ENCODE data around the gene UQCC5.

The UQCC5 gene

GRCh38 chr3:52546111-52546901 lies 9.9 kb downstream of the UQCC5 start:
- peaks cover 61% of the 10 kb centered on the region for H3K36me3 ChIP-seq (ENCODE audit: insufficient read depth, low read length)
- H3K9me3 ChIP-seq (replicated peaks; ENCODE audit: low read length) = no peaks in the 10 kb centered on the region
- peaks cover 10% of the 10 kb centered on the region for H3K4me1 ChIP-seq (ENCODE audit: control insufficient read depth, insufficient read depth, low read length)
- H3K9ac ChIP-seq (ENCODE audit: low read depth, low read length) = peak overlapping the region; percentile 47
- no peaks in the 10 kb centered on the region for H3K27me3 ChIP-seq (ENCODE audit: control insufficient read depth, insufficient read depth, low read length)
- H3K4me3 ChIP-seq (ENCODE audit: low read length) = no peak overlapping the region
- no peak overlapping the region for H3K4me2 ChIP-seq (ENCODE audit: low read length)

GRCh38 chr3:52547143-52547542 lies 10.7 kb downstream of the UQCC5 start:
- H3K9ac ChIP-seq (ENCODE audit: low read depth, low read length) = no peak overlapping the region
- H3K4me2 ChIP-seq (ENCODE audit: low read length) = no peak overlapping the region
- H3K4me3 ChIP-seq (ENCODE audit: low read length) = no peak overlapping the region
- H3K36me3 ChIP-seq (ENCODE audit: insufficient read depth, low read length) = peaks cover 62% of the 10 kb centered on the region
- no peaks in the 10 kb centered on the region for H3K27me3 ChIP-seq (ENCODE audit: control insufficient read depth, insufficient read depth, low read length)
- H3K9me3 ChIP-seq (replicated peaks; ENCODE audit: low read length) = no peaks in the 10 kb centered on the region
- peaks cover 10% of the 10 kb centered on the region for H3K4me1 ChIP-seq (ENCODE audit: control insufficient read depth, insufficient read depth, low read length)

- H3K27me3 ChIP-seq (ENCODE audit: control insufficient read depth, insufficient read depth, low read length) = no peaks in the 10 kb centered on the region
- H3K4me1 ChIP-seq (ENCODE audit: control insufficient read depth, insufficient read depth, low read length) = peaks cover 6% of the 10 kb centered on the region
- peaks cover 70% of the 10 kb centered on the region for H3K36me3 ChIP-seq (ENCODE audit: insufficient read depth, low read length)
Measured at GRCh38 chr3:52551118-52551517, 14.7 kb downstream of the UQCC5 start.

GRCh38 chr3:52552089-52552488 lies 15.7 kb downstream of the UQCC5 start:
- Histone ChIP-seq H3K4me1 (ENCODE audit: control insufficient read depth, insufficient read depth, low read length) (no peaks in the 10 kb centered on the region), H3K9ac (ENCODE audit: low read depth, low read length) (no peak overlapping the region), H3K4me2 (ENCODE audit: low read length) (no peak overlapping the region), H3K4me3 (ENCODE audit: low read length) (no peak overlapping the region), H3K9me3 (replicated peaks; ENCODE audit: low read length) (no peaks in the 10 kb centered on the region), H3K27me3 (ENCODE audit: control insufficient read depth, insufficient read depth, low read length) (no peaks in the 10 kb centered on the region), H3K36me3 (ENCODE audit: insufficient read depth, low read length) (peaks cover 75% of the 10 kb centered on the region)

More at GRCh38 chr3:52551118-52551517, 14.7 kb downstream of the UQCC5 start:
- no peak overlapping the region for H3K4me2 ChIP-seq (ENCODE audit: low read length)
- no peaks in the 10 kb centered on the region for H3K9me3 ChIP-seq (replicated peaks; ENCODE audit: low read length)
- H3K4me3 ChIP-seq (ENCODE audit: low read length) = no peak overlapping the region
- no peak overlapping the region for H3K9ac ChIP-seq (ENCODE audit: low read depth, low read length)

GRCh38 chr3:52554026-52554755 lies 17.8 kb downstream of the UQCC5 start:
- H3K9ac ChIP-seq (ENCODE audit: low read depth, low read length) = no peak overlapping the region
- no peaks in the 10 kb centered on the region for H3K9me3 ChIP-seq (replicated peaks; ENCODE audit: low read length)
- H3K4me3 ChIP-seq (ENCODE audit: low read length) = no peak overlapping the region
- no peaks in the 10 kb centered on the region for H3K4me1 ChIP-seq (ENCODE audit: control insufficient read depth, insufficient read depth, low read length)
- no peaks in the 10 kb centered on the region for H3K27me3 ChIP-seq (ENCODE audit: control insufficient read depth, insufficient read depth, low read length)
- H3K36me3 ChIP-seq (ENCODE audit: insufficient read depth, low read length) = peaks cover 80% of the 10 kb centered on the region
- no peak overlapping the region for H3K4me2 ChIP-seq (ENCODE audit: low read length)

GRCh38 chr3:52555056-52555455 lies 18.7 kb downstream of the UQCC5 start:
- Histone ChIP-seq H3K9me3 (replicated peaks; ENCODE audit: low read length) (no peaks in the 10 kb centered on the region), H3K27me3 (ENCODE audit: control insufficient read depth, insufficient read depth, low read length) (no peaks in the 10 kb centered on the region), H3K4me1 (ENCODE audit: control insufficient read depth, insufficient read depth, low read length) (no peaks in the 10 kb centered on the region), H3K4me2 (ENCODE audit: low read length) (no peak overlapping the region), H3K36me3 (ENCODE audit: insufficient read depth, low read length) (peaks cover 81% of the 10 kb centered on the region), H3K9ac (ENCODE audit: low read depth, low read length) (no peak overlapping the region), H3K4me3 (ENCODE audit: low read length) (no peak overlapping the region)

GRCh38 chr3:52557011-52557960 lies 20.9 kb downstream of the UQCC5 start:
- Histone ChIP-seq H3K4me2 (ENCODE audit: low read length) (no peak overlapping the region), H3K9ac (ENCODE audit: low read depth, low read length) (no peak overlapping the region), H3K4me3 (ENCODE audit: low read length) (no peak overlapping the region), H3K27me3 (ENCODE audit: control insufficient read depth, insufficient read depth, low read length) (no peaks in the 10 kb centered on the region), H3K4me1 (ENCODE audit: control insufficient read depth, insufficient read depth, low read length) (no peaks in the 10 kb centered on the region), H3K36me3 (ENCODE audit: insufficient read depth, low read length) (peaks cover 78% of the 10 kb centered on the region), H3K9me3 (replicated peaks; ENCODE audit: low read length) (no peaks in the 10 kb centered on the region)

- no peaks in the 10 kb centered on the region for H3K4me1 ChIP-seq (ENCODE audit: control insufficient read depth, insufficient read depth, low read length)
- no peak overlapping the region for H3K4me2 ChIP-seq (ENCODE audit: low read length)
- H3K27me3 ChIP-seq (ENCODE audit: control insufficient read depth, insufficient read depth, low read length) = no peaks in the 10 kb centered on the region
- peaks cover 74% of the 10 kb centered on the region for H3K36me3 ChIP-seq (ENCODE audit: insufficient read depth, low read length)
- no peak overlapping the region for H3K4me3 ChIP-seq (ENCODE audit: low read length)
- H3K9ac ChIP-seq (ENCODE audit: low read depth, low read length) = no peak overlapping the region
- H3K9me3 ChIP-seq (replicated peaks; ENCODE audit: low read length) = no peaks in the 10 kb centered on the region
Measured at GRCh38 chr3:52558436-52558835, 22.0 kb downstream of the UQCC5 start.

- no peak overlapping the region for H3K4me3 ChIP-seq (ENCODE audit: low read length)
- H3K27me3 ChIP-seq (ENCODE audit: control insufficient read depth, insufficient read depth, low read length) = no peaks in the 10 kb centered on the region
- peaks cover 70% of the 10 kb centered on the region for H3K36me3 ChIP-seq (ENCODE audit: insufficient read depth, low read length)
- H3K4me1 ChIP-seq (ENCODE audit: control insufficient read depth, insufficient read depth, low read length) = no peaks in the 10 kb centered on the region
- H3K9ac ChIP-seq (ENCODE audit: low read depth, low read length) = no peak overlapping the region
- H3K4me2 ChIP-seq (ENCODE audit: low read length) = no peak overlapping the region
- no peaks in the 10 kb centered on the region for H3K9me3 ChIP-seq (replicated peaks; ENCODE audit: low read length)
Measured at GRCh38 chr3:52561028-52561747, 24.8 kb downstream of the UQCC5 start.

GRCh38 chr3:52563984-52564383 lies 27.6 kb downstream of the UQCC5 start:
- Histone ChIP-seq H3K4me2 (ENCODE audit: low read length) (no peak overlapping the region), H3K36me3 (ENCODE audit: insufficient read depth, low read length) (peaks cover 52% of the 10 kb centered on the region), H3K4me1 (ENCODE audit: control insufficient read depth, insufficient read depth, low read length) (no peaks in the 10 kb centered on the region), H3K9me3 (replicated peaks; ENCODE audit: low read length) (no peaks in the 10 kb centered on the region), H3K27me3 (ENCODE audit: control insufficient read depth, insufficient read depth, low read length) (no peaks in the 10 kb centered on the region), H3K4me3 (ENCODE audit: low read length) (no peak overlapping the region), H3K9ac (ENCODE audit: low read depth, low read length) (no peak overlapping the region)

Measured in skeletal muscle satellite cell (primary cell).